H1 (cell line): ENCODE data around the gene BCAS1. TPM values are rescaled to one million over a fixed set of nuclear protein-coding genes. Genes with fewer than 3 reads are reported as not detected.

Source experiments
- CTCF ChIA-PET: fragments of 300-600 bp; sonication (Branson Sonifier 250); formaldehyde crosslinking; loops from one replicate; lab custom pipeline; 2021; ENCODE audit not compliant: partially characterized antibody; lab: Charles Lee
- POLR2A ChIA-PET: fragments of 300-600 bp; sonication (Branson Sonifier 250); formaldehyde crosslinking; loops from one replicate; lab custom pipeline; 2021; ENCODE audit warnings: inconsistent platforms; ENCODE audit not compliant: partially characterized antibody; lab: Charles Lee
- DNase-seq, 2 experiments: peaks; one replicate each; pipeline versions ENCODE4 v3.0.0 to v3.0.0-alpha.2; 2010 to 2022; ENCODE audit warnings: low spot score in 2 of 2, low read depth in 1 of 2, mixed read lengths in 1 of 2
- FAIRE-seq: peaks from 2 replicates; lab custom pipeline; 2011; peaks lifted over from hg19 to GRCh38; lab: Jason Lieb, UNC
- H2AFZ ChIP-seq: 2 replicates; pipeline ENCODE4 v1.8.1; 2012; ENCODE audit warnings: low read length, inconsistent platforms
- H2AK5ac ChIP-seq: 2 replicates; pipeline ENCODE4 v1.6.1; 2013; ENCODE audit warnings: low read depth, low read length
- H2BK120ac ChIP-seq: replicated peaks from 2 replicates; pipeline ENCODE3; 2013; ENCODE audit warnings: low read depth, low read length, inconsistent platforms
- H2BK12ac ChIP-seq: 2 replicates; pipeline ENCODE4 v1.6.1; 2013; ENCODE audit warnings: low read depth, low read length
- H2BK15ac ChIP-seq: 2 replicates; pipeline ENCODE4 v1.6.1; 2013; ENCODE audit warnings: low read length
- H2BK20ac ChIP-seq: 2 replicates; pipeline ENCODE4 v1.6.1; 2013; ENCODE audit warnings: low read length
- H2BK5ac ChIP-seq: 2 replicates; pipeline ENCODE4 v1.6.1; 2013; ENCODE audit warnings: low read depth, low read length
- H3K14ac ChIP-seq: 2 replicates; pipeline ENCODE4 v1.6.1; 2013; ENCODE audit warnings: inconsistent platforms; ENCODE audit not compliant: insufficient read length
- H3K18ac ChIP-seq: 2 replicates; pipeline ENCODE4 v1.6.1; 2013; ENCODE audit warnings: low read length; ENCODE audit errors: extremely low read depth
- H3K23ac ChIP-seq: 2 replicates; pipeline ENCODE4 v1.6.1; 2013; ENCODE audit warnings: inconsistent platforms; ENCODE audit not compliant: insufficient read length
- H3K23me2 ChIP-seq: 2 replicates; pipeline ENCODE4 v1.6.1; 2013; ENCODE audit warnings: low read depth, low read length
- H3K27ac ChIP-seq: 2 replicates; pipeline ENCODE4 v1.6.1; 2011; ENCODE audit warnings: low read depth, low read length, inconsistent platforms
- H3K27me3 ChIP-seq, 4 experiments: replicated peaks in 1 of 4; 1 replicate in 1 of 4; 2 replicates in 3 of 4; pipeline versions ENCODE4 v1.6.1 to v1.8.1; 2011 to 2013; ENCODE audit warnings: low read length in 3 of 4, mild to moderate bottlenecking in 3 of 4, inconsistent platforms in 2 of 4, mixed read lengths in 2 of 4, moderate library complexity in 1 of 4; ENCODE audit not compliant: control insufficient read depth in 3 of 4, insufficient read depth in 3 of 4; ENCODE audit errors: extremely low read depth in 1 of 4
- H3K36me3 ChIP-seq, 4 experiments: 2 replicates each; pipeline versions ENCODE4 v1.6.1 to v1.8.1; 2011 to 2013; ENCODE audit warnings: mild to moderate bottlenecking in 4 of 4, low read length in 3 of 4, moderate library complexity in 2 of 4, control low read depth in 1 of 4, inconsistent platforms in 1 of 4; ENCODE audit not compliant: insufficient read depth in 4 of 4, control insufficient read depth in 2 of 4
- H3K4ac ChIP-seq: replicated peaks from 2 replicates; pipeline ENCODE3; 2013; ENCODE audit warnings: low read length, low read depth, mixed read lengths, inconsistent platforms; ENCODE audit not compliant: insufficient read length
- H3K4me1 ChIP-seq, 4 experiments: replicated peaks in 1 of 4; 1 replicate in 1 of 4; 2 replicates in 3 of 4; pipeline versions ENCODE4 v1.6.1 to v1.8.1; 2011 to 2013; ENCODE audit warnings: low read length in 3 of 4, inconsistent platforms in 2 of 4, mixed read lengths in 1 of 4; ENCODE audit not compliant: insufficient read depth in 4 of 4, control insufficient read depth in 3 of 4
- H3K4me2 ChIP-seq, 2 experiments: 2 replicates each; pipeline versions ENCODE4 v1.6.1 to v1.8.1; 2011 to 2013; ENCODE audit warnings: low read depth in 2 of 2, low read length in 2 of 2, control low read depth in 1 of 2, inconsistent platforms in 1 of 2, mild to moderate bottlenecking in 1 of 2; ENCODE audit not compliant: insufficient read depth in 1 of 2
- H3K4me3 ChIP-seq, 4 experiments: fragments of 200-600, 300-600 bp in 1 of 4; sonication (generic), shearing (Covaris generic), sonication (Bioruptor Twin) in 1 of 4; 2 replicates each; pipeline versions ENCODE4 v1.5.1 to v1.8.1; 2011 to 2016; ENCODE audit warnings: low read length in 4 of 4, low read depth in 3 of 4, control low read depth in 2 of 4, inconsistent platforms in 2 of 4, mild to moderate bottlenecking in 2 of 4, mixed read lengths in 1 of 4, moderate library complexity in 1 of 4; ENCODE audit not compliant: insufficient read depth in 2 of 4; ENCODE audit errors: extremely low read depth in 1 of 4
- H3K56ac ChIP-seq: replicated peaks from 2 replicates; pipeline ENCODE3; 2013; ENCODE audit warnings: low read depth, mild to moderate bottlenecking, mixed read lengths, low read length, inconsistent platforms; ENCODE audit not compliant: insufficient read length
- H3K79me1 ChIP-seq: 2 replicates; pipeline ENCODE4 v1.6.1; 2013; ENCODE audit warnings: low read depth, low read length, control low read depth
- H3K79me2 ChIP-seq, 2 experiments: 2 replicates each; pipeline versions ENCODE4 v1.6.1 to v1.8.1; 2012 to 2013; ENCODE audit warnings: low read length in 2 of 2, mild to moderate bottlenecking in 2 of 2, inconsistent platforms in 1 of 2; ENCODE audit not compliant: insufficient read depth in 2 of 2, control insufficient read depth in 1 of 2
- H3K9ac ChIP-seq, 4 experiments: replicated peaks in 1 of 4; 1 replicate in 1 of 4; 2 replicates in 3 of 4; pipeline versions ENCODE4 v1.6.1 to v1.8.1; 2011 to 2013; ENCODE audit warnings: low read depth in 3 of 4, low read length in 3 of 4, control low read depth in 2 of 4, mild to moderate bottlenecking in 2 of 4, moderate library complexity in 2 of 4, inconsistent platforms in 1 of 4; ENCODE audit errors: extremely low read depth in 1 of 4
- H3K9me3 ChIP-seq, 2 experiments: 2 replicates each; pipeline versions ENCODE4 v1.6.1 to v1.8.1; 2012 to 2013; ENCODE audit warnings: mild to moderate bottlenecking in 2 of 2, moderate library complexity in 2 of 2, control low read depth in 1 of 2, inconsistent platforms in 1 of 2, low read depth in 1 of 2, low read length in 1 of 2, mixed read lengths in 1 of 2; ENCODE audit not compliant: insufficient read depth in 2 of 2
- H4K20me1 ChIP-seq, 2 experiments: replicated peaks in 1 of 2; 2 replicates each; pipeline versions ENCODE3 to v1.8.1; 2011 to 2013; ENCODE audit warnings: inconsistent platforms in 2 of 2, low read length in 2 of 2, mild to moderate bottlenecking in 1 of 2; ENCODE audit not compliant: insufficient read depth in 2 of 2, control insufficient read depth in 1 of 2
- H4K5ac ChIP-seq: 2 replicates; pipeline ENCODE4 v1.6.1; 2013; ENCODE audit warnings: low read length, low read depth, mixed read lengths, inconsistent platforms; ENCODE audit not compliant: insufficient read length
- H4K8ac ChIP-seq: 2 replicates; pipeline ENCODE4 v1.8.0; 2013; ENCODE audit warnings: mild to moderate bottlenecking, moderate library complexity, low read length, inconsistent platforms; ENCODE audit not compliant: insufficient read depth; ENCODE audit errors: extremely low read depth
- H4K91ac ChIP-seq: replicated peaks from 2 replicates; pipeline ENCODE3; 2013; ENCODE audit warnings: low read length, mixed read lengths, inconsistent platforms; ENCODE audit not compliant: insufficient read length
- WGBS, 2 experiments: shearing (Covaris generic) in 1 of 2; methylation state at CpG; one replicate each; pipeline versions ENCODE4 v1.1.6 to v1.1.7; 2013 to 2015; ENCODE audit warnings: low lambda C conversion rate in 2 of 2, mixed read lengths in 2 of 2, inconsistent platforms in 1 of 2, low coverage in 1 of 2, missing lambda C conversion rate in 1 of 2; ENCODE audit not compliant: insufficient replicate concordance in 2 of 2, insufficient coverage in 1 of 2, insufficient read length in 1 of 2; ENCODE audit errors: extremely low coverage in 1 of 2, missing lambda C conversion rate in 1 of 2; 5-methylcytosine and 5-hydroxymethylcytosine counted together
- polyA plus RNA-seq, 7 experiments: library from polyadenylated mRNA; depleted of rRNA in 3 of 7; stranded (reverse) in 5 of 7; unstranded in 2 of 7; fragments of >200 nt in 5 of 7; fragments of 200-250 nt in 2 of 7; gene quantifications; 1 replicate in 5 of 7; 2 replicates in 1 of 7; 4 replicates in 1 of 7; pipeline versions ENCODE4 v1.2.1 to v1.2.3, GENCODE V29; 2011 to 2013; ENCODE audit warnings: missing spikeins in 2 of 7, mixed read lengths in 2 of 7
- total RNA-seq: library from RNA; stranded (reverse); fragmentation: NEBNext Ultra II Directional; extraction: Animal tissue kit (Norgen Biotek cat#: 25700); gene quantifications from 2 replicates; pipeline ENCODE4 v1.2.1, GENCODE V29; 2021

Gene BCAS1
- total and polyA plus RNA-seq, 2 of the 8 experiments (the other 6 are each of a cell fraction or from before 2014, with no cell fraction given) = 0.06 to 0.19 TPM

- Histone ChIP-seq H3K27ac (no peak overlapping the region), H4K91ac (no peak overlapping the region), H2BK120ac (no peak overlapping the region), H2BK15ac (no peak overlapping the region), H3K4ac (no peak overlapping the region), H2AFZ (no peak overlapping the region), H3K4me3 (no peak overlapping the region), H2BK5ac (no peak overlapping the region), H3K27me3 (no peaks in the 10 kb centered on the region; a peak in 1 of 7 replicates), H3K9me3 (peaks cover 0 to 9% of the 10 kb centered on the region in 2 experiments; a peak in 3 of 4 replicates), H4K20me1 (no peaks in the 10 kb centered on the region), H2BK12ac (no peak overlapping the region), H3K23me2 (no peaks in the 10 kb centered on the region; the same call in 1 of the 2 replicates), H2AK5ac (no peak overlapping the region), H4K5ac (no peak overlapping the region), H3K36me3 (no peaks in the 10 kb centered on the region), H3K4me1 (no peaks in the 10 kb centered on the region), H3K9ac (no peak overlapping the region), H3K4me2 (no peak overlapping the region), H4K8ac (no peak overlapping the region), H3K56ac (no peak overlapping the region), H2BK20ac (no peak overlapping the region), H3K18ac (no peak overlapping the region), H3K14ac (no peak overlapping the region), H3K79me2 (no peaks in the 10 kb centered on the region), H3K79me1 (no peaks in the 10 kb centered on the region), H3K23ac (no peak overlapping the region)
- FAIRE-seq (no peak), DNase-seq (peak in 1 of 2 experiments; percentile 29)
- 89% methylated on average over 7 of the region's 7 CpGs; no CpG with 5 or more reads in 1 of the 2 experiments for WGBS, 2 experiments
- POLR2A ChIA-PET = no interaction called here
- CTCF ChIA-PET = interaction anchor here (0.6 to 1.3 kb wide), 8 partner anchors 9 to 768 kb away, joined by 3 to 6 read pairs (median 4); no protein-coding TSS in a partner anchor
Measured at GRCh38 chr20:53950031-53950430, 120.4 kb downstream of the BCAS1 start.
